GM21576 (cell line): ENCODE measurements around the gene CORO7.
A peak's percentile ranks its signal among the peaks of the same experiment; 100 is the strongest.

Source experiments
- ATAC-seq: cut with Tn5 transposase; IDR thresholded peaks from one replicate; pipeline ENCODE4 v1.9.1; 2021; ENCODE audit warnings: mild to moderate bottlenecking, moderate library complexity; ENCODE audit not compliant: unreplicated experiment

The CORO7 gene

DNA sequence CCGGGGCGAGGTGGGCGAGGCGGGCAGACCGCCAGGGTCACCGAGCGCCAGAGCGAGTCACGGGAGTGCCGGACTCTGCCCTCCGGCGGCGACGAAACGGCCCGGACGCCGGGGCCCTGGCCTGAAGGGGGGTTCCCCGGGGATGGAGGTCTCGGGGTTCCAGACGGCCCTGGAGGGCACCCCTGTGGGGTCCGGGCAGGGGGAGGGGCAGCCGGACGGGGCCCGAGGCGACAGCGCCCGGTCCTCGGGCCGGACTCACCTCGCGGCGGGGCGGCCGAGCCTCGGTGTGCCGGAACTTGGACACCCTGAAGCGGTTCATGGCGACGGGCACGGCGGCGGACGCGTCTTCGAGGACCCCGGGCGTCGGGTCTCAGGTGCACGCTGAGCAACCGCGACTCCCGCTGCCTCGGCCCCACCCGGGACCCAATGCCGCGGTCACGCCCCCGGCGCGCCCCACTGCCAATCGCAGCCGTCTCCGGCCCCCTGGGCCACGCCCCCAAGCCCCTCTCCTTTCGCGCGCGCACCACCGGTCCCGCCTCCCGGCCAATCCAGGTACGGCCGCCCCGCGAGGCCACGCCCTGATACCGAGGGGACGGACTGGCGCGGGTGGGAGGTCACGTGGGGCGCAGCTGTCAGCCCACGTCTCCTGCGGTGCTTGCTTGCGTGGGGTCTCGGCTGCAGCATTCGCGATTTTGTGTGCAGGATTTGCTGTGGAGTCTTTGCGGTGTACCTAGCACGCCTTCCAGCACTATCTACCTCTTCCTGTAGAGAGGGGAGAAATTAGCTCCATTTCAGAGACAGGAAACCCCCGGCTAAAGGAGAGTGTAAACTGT lies at the start of gene CORO7:
CORO7 (minus strand) TSS at position 397 of the 833 bp plus-strand sequence; CDS start at position 319, 78 bp downstream.
- peak; percentile 53 for ATAC-seq

DNA sequence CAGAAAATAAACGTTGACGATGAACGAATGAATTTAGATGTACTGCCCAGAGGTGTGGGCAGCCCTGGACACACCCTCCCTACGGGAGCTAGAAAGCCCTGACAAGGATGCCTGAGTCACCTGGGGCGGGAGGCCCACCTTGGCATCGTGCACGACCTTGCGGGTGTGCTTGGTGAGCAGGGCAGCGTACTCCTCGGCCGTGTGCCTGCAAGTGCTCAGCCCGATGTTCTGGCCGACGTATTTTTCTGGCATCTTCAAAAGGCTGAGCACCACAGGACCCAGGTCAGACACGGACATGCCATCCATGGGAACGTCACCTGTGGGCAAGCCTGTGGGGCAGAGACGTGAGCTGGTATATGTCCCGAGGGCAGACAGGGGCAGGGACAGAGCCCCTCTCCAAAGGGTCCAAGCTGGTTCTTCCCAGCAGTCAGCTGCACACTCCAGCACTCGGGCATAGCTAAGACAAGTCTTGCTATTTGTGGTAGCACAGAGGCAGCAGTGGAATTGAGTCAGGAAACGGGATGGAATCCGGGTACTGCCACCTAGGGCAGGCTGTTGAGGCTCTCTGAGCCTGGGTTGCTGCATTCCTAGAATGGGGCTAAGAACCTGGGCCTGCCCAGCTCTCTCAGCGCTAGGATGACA lies 47.2 kb upstream of the CORO7 start:
- ATAC-seq = no peak

GRCh38 chr16:4461250-4462085 lies 45.1 kb upstream of the CORO7 start:
- ATAC-seq = no peak

- no peak for ATAC-seq
Measured at GRCh38 chr16:4460936-4461249, 44.5 kb upstream of the CORO7 start.

- no peak for ATAC-seq
Measured at GRCh38 chr16:4455951-4456350, 39.6 kb upstream of the CORO7 start.

- ATAC-seq = no peak
Measured at GRCh38 chr16:4455081-4455480, 38.7 kb upstream of the CORO7 start.

DNA sequence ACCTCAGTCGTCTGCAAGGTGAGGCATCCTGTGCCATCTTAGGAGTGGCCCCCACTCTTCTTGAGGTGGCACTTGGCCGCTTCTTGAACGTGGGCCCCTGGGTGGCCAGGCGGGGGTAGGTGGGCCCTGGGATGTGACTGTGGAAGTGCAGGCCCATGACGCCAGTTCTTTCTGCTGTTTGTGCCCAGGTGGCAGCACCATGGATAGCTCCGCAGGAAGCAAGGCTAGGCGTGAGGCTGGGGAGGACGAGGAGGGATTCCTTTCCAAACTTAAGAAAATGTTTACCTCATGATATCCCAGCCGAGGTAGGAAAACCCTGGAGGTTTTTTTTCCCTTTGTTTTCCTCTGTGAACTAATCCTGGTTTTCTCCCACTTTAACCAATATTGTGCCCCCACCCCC lies 38.2 kb upstream of the CORO7 start:
- ATAC-seq = no peak

DNA sequence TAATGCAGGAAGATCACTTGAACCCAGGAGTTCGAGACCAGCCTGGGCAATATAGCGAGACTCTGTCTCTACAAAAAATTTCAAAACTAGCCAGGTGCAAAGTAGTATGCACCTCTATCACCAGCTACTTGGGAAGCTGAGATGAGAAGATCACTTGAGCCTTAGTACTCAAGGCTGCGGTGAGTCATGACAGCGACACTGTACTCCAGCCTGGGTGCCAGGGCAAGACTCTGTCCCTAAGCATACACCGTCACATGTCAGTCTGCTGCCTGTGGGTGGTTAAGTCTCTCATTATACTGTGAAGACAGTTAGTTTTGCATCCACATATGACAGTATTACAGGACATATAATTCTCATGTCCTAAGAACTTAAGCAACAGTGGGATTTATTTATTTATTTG lies 36.3 kb upstream of the CORO7 start:
- no peak for ATAC-seq

DNA sequence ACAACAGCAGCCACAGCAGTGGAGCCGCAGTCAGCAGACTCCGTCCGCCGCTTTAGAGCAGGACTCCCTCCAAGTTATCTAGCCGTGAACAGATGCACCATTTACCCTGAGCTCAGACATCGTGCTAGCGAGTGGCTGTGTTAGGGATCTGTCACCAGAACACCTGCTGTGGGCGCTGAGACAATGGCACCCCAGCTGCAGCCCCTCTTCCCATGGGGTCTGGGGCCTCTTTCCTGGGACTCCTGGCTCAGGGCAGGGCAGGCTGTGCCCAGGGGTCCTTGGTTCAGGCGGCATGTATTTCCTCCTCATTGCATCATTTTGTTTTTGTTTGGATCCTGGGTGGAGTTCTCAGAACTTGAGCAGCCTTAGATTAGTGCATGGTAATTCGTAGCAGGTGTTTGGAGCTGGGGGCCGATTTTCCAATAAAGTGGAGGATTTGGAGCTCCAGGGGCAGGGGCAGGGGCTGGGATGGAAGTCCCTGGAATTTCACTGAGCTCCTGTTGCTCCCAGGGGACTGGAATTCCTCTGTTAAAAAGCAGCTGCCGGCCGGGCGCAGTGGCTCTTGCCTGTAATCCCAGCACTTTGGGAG lies 34.6 kb upstream of the CORO7 start:
- no peak for ATAC-seq

DNA sequence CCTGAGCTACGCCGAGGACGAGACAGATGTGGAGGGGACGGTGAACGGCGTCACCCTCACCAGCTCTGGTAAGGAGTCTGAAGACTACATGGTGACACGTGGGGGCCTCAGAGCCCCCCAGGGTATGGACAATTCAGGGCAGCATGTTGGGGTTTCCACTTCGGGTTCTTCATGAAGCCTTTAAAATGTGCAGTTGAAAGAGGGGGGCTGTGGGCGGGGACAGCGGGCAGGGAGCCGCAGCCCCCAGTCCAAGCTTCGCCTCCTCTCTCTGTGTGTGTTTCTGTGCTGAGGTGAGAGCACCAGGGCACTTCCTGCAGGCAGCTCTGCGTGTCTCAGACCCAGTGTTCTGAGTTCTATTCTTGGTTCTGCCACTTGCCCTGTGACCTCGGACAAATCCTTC lies 34.0 kb upstream of the CORO7 start:
- ATAC-seq = no peak

DNA sequence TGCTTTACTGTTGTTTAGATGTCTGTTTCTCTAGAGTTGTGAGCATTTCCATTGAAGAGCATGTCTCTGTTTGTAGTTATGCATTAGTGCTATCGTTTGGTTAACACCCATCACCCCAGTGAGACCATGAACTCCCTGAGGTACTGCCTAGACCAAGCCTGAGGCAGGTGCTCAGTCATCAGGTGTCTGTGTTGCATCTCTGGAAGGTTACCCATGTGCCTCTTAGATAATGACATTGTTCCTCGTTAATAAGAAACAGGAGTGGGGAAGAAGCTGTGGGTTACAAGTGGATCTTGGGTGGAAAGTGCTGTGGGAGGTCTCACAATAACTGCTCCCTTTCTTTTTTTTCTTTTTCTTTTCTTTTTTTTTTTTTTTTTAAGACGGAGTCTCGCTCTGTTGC lies 27.6 kb upstream of the CORO7 start:
- no peak for ATAC-seq

- no peak for ATAC-seq
Measured at GRCh38 chr16:4443271-4443670, 26.9 kb upstream of the CORO7 start.

DNA sequence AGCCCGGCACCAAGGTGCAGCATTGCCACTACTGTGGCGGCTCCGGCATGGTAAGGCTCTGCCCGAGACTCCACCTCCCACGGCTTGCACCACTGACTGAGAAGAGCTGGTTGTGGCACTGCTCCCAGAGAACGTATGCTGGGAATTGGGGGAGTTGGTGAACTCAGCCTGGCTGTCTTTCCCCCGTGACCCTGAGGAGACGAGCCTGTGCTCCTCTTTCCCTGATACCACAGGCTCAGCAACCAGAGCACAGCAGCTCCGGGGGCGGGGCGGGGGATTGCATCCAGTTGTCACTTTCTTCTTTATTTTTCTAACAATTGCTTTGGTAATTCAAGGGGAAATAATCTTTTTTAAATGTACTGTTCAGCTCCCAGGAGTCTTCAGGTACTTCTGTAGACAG lies 26.0 kb upstream of the CORO7 start:
- ATAC-seq = no peak

DNA sequence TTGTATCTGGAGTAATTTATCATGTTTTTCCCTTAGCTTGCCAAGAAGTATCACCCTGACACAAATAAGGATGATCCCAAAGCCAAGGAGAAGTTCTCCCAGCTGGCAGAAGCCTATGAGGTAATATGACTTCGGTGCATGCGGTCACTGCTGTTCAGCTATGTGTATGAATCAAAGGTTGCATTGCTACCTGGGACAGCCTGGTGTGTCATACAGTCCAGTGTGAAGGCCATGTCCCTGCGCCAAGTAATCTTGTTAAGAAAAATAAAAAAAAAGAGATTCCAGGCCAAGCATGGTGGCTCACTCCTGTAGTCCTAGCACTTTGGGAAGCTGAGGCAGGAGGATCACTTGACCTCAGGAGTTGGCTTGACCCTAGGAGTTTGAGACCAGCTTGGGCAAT lies 21.0 kb upstream of the CORO7 start:
- no peak for ATAC-seq

- no peak for ATAC-seq
Measured at GRCh38 chr16:4435337-4436067, 19.1 kb upstream of the CORO7 start.

GRCh38 chr16:4433914-4434787 lies 17.8 kb upstream of the CORO7 start:
- ATAC-seq = no peak

- ATAC-seq = no peak
Measured at GRCh38 chr16:4433228-4433627, 16.8 kb upstream of the CORO7 start.

DNA sequence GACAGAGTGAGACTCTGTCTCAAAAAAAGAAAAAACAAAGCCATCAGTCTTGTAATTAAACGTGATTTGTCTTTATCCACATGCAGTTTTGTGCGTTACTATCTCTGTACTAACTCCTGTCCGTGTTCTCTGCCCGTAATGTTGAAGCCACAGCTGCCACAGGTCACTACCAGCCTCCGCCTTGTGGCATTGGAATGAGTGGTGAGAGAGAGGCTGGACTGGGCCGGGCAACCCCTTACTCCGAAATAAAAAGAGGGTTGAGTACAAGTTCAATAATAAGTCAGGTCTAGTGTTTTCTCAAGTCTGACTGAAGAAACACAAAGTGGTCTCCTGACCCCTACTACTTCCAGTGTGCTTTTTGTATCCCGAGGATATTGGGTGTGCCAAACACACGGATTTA lies 14.6 kb upstream of the CORO7 start:
- ATAC-seq = no peak

- no peak for ATAC-seq
Measured at GRCh38 chr16:4428500-4428899, 12.1 kb upstream of the CORO7 start.
